Endothelial cell of umbilical vein (primary cell): Measurements from ENCODE around the gene DEFB129. TPM values are rescaled to one million over a fixed set of nuclear protein-coding genes. Genes with fewer than 3 reads are reported as not detected.

Experiments
- BruUV-seq: library from RNA; stranded (reverse); fragments of 400-500 nt; replicated peaks from 2 replicates; lab custom pipeline; 2021; lab: Mats Ljungman, UMichigan
- CTCF ChIA-PET: fragments of 300-600, 350-600 bp; sonication (Branson Sonifier 250); formaldehyde crosslinking; loops from one replicate; lab custom pipeline; 2021; ENCODE audit warnings: antibody characterized with exemption, inconsistent platforms; lab: Charles Lee
- POLR2A ChIA-PET: fragments of 300-600, 350-600 bp; sonication (Branson Sonifier 250); formaldehyde crosslinking; loops from one replicate; lab custom pipeline; 2021; ENCODE audit warnings: antibody characterized with exemption, inconsistent platforms; lab: Charles Lee
- DNase-seq: peaks from one replicate; pipeline ENCODE4 v3.0.0-alpha.2; 2011; ENCODE audit warnings: low read depth, low spot score
- FAIRE-seq: peaks from 2 replicates; lab custom pipeline; 2011; peaks lifted over from hg19 to GRCh38; lab: Jason Lieb, UNC
- H2AFZ ChIP-seq: 2 replicates; pipeline ENCODE4 v1.6.0; 2012; ENCODE audit warnings: low read depth, low read length, control low read depth, inconsistent platforms
- H3K27ac ChIP-seq: 2 replicates; pipeline ENCODE4 v1.5.1; 2011; ENCODE audit warnings: low read depth, mild to moderate bottlenecking, control low read depth, low read length, moderate library complexity; ENCODE audit not compliant: insufficient read depth
- H3K27me3 ChIP-seq, 2 experiments: 2 replicates each; pipeline versions ENCODE4 v1.6.0 to v1.6.1; 2011; ENCODE audit warnings: low read length in 2 of 2, mixed read lengths in 1 of 2; ENCODE audit not compliant: control insufficient read depth in 2 of 2, insufficient read depth in 2 of 2
- H3K36me3 ChIP-seq, 2 experiments: 2 replicates in 1 of 2; 3 replicates in 1 of 2; pipeline ENCODE4 v1.5.1; 2011; ENCODE audit warnings: low read length in 2 of 2, mild to moderate bottlenecking in 1 of 2, moderate library complexity in 1 of 2; ENCODE audit not compliant: control insufficient read depth in 2 of 2, insufficient read depth in 2 of 2; ENCODE audit errors: extremely low read depth in 1 of 2
- H3K4me1 ChIP-seq: 3 replicates; pipeline ENCODE4 v1.5.1; 2011; ENCODE audit warnings: mild to moderate bottlenecking, low read length; ENCODE audit not compliant: control insufficient read depth, insufficient read depth; ENCODE audit errors: extremely low read depth
- H3K4me2 ChIP-seq: 2 replicates; pipeline ENCODE4 v1.6.1; 2011; ENCODE audit warnings: low read length, control low read depth, mixed read lengths; ENCODE audit not compliant: insufficient read depth
- H3K4me3 ChIP-seq, 3 experiments: fragments of 200-600 bp in 1 of 3; sonication (generic), shearing (Covaris generic) in 1 of 3; replicated peaks in 1 of 3; 2 replicates each; pipeline ENCODE4 v1.5.1; 2011 to 2016; ENCODE audit warnings: control low read depth in 3 of 3, low read length in 3 of 3, mild to moderate bottlenecking in 2 of 3, inconsistent platforms in 1 of 3, low read depth in 1 of 3, moderate library complexity in 1 of 3; ENCODE audit not compliant: insufficient read depth in 1 of 3
- H3K79me2 ChIP-seq: 2 replicates; pipeline ENCODE4 v1.6.0; 2012; ENCODE audit warnings: low read length, inconsistent platforms; ENCODE audit not compliant: control insufficient read depth, insufficient read depth
- H3K9ac ChIP-seq: replicated peaks from 2 replicates; pipeline ENCODE3; 2011; ENCODE audit warnings: low read length, control low read depth; ENCODE audit not compliant: insufficient read depth; ENCODE audit errors: extremely low read depth
- H3K9me1 ChIP-seq: replicated peaks from 3 replicates; pipeline ENCODE4 v1.6.0; 2011; ENCODE audit warnings: mild to moderate bottlenecking, low read length; ENCODE audit not compliant: control insufficient read depth, insufficient read depth; ENCODE audit errors: extremely low read depth
- H3K9me3 ChIP-seq: replicated peaks from 2 replicates; pipeline ENCODE4 v1.5.1; 2012; ENCODE audit warnings: low read length, inconsistent platforms; ENCODE audit not compliant: control insufficient read depth, insufficient read depth
- H4K20me1 ChIP-seq: replicated peaks from 2 replicates; pipeline ENCODE3; 2011; ENCODE audit warnings: mild to moderate bottlenecking, low read length; ENCODE audit not compliant: control insufficient read depth, insufficient read depth; ENCODE audit errors: extremely low read depth
- CTCF ChIP-seq, 2 donors: IDR thresholded peaks; 1 replicate in 1 of 2; 2 replicates in 1 of 2; pipeline ENCODE4 v1.5.1; 2011; ENCODE audit warnings: low read length in 2 of 2, mild to moderate bottlenecking in 2 of 2, moderate library complexity in 2 of 2, control low read depth in 1 of 2, inconsistent platforms in 1 of 2, low read depth in 1 of 2; ENCODE audit not compliant: insufficient read depth in 1 of 2; ENCODE audit errors: extremely low read depth in 1 of 2
- EZH2 ChIP-seq: IDR thresholded peaks from 2 replicates; pipeline ENCODE4 v1.6.1; 2012; ENCODE audit warnings: borderline replicate concordance, low read depth, mild to moderate bottlenecking, moderate library complexity, low read length, inconsistent platforms; ENCODE audit not compliant: severe bottlenecking
- FOS ChIP-seq: IDR thresholded peaks from 2 replicates; pipeline ENCODE4 v1.6.1; 2011; ENCODE audit warnings: mild to moderate bottlenecking, low read length, moderate library complexity, borderline replicate concordance; ENCODE audit not compliant: insufficient read depth
- GATA2 ChIP-seq: IDR thresholded peaks from 2 replicates; pipeline ENCODE4 v1.7.0; 2011; ENCODE audit warnings: low read depth, mild to moderate bottlenecking, moderate library complexity, mixed read lengths, low read length; ENCODE audit not compliant: insufficient read length, insufficient read depth
- JUN ChIP-seq: IDR thresholded peaks from 2 replicates; pipeline ENCODE4 v1.6.1; 2011; ENCODE audit warnings: borderline replicate concordance, low read depth; ENCODE audit not compliant: insufficient read length, insufficient read depth
- MAX ChIP-seq: IDR thresholded peaks from 2 replicates; pipeline ENCODE4 v1.6.1; 2011; ENCODE audit not compliant: insufficient read depth, insufficient read length
- MYC ChIP-seq: IDR thresholded peaks from one replicate; pipeline ENCODE4 v1.6.1; 2011; ENCODE audit warnings: mild to moderate bottlenecking, low read depth, low read length
- POLR2A ChIP-seq: IDR thresholded peaks from 2 replicates; pipeline ENCODE4 v1.6.1; 2012; ENCODE audit warnings: low read depth, mild to moderate bottlenecking, control low read depth, low read length
- POLR2AphosphoS5 ChIP-seq: IDR thresholded peaks from 2 replicates; pipeline ENCODE4 v1.6.1; 2012; ENCODE audit warnings: low read depth, mild to moderate bottlenecking, control low read depth, low read length, moderate library complexity; ENCODE audit not compliant: insufficient read depth
- dilution Hi-C: fragments of 300-500 bp; cut with MboI; formaldehyde crosslinking; loops from one replicate; pipeline ENCODE4 v1.15.0; 2019; ENCODE audit warnings: low sequenced_read_pairs; ENCODE audit not compliant: extremely low pct_ligation_motif_present
- intact Hi-C: fragments of 100-400 bp; cut with micrococcal nuclease; formaldehyde crosslinking; loops from one replicate; pipeline ENCODE4 v1.10.0; 2022
- polyA plus RNA-seq, 4 experiments: library from polyadenylated mRNA; depleted of rRNA in 3 of 4; stranded (reverse) in 3 of 4; unstranded in 1 of 4; fragments of >200 nt; gene quantifications; 2 replicates each; pipeline versions ENCODE4 v1.2.1 to v1.2.3, GENCODE V29; 2011 to 2012; ENCODE audit warnings: missing spikeins in 1 of 4
- total RNA-seq: library from RNA; stranded (reverse); gene quantifications from 2 replicates; pipeline ENCODE4 v1.2.3, GENCODE V29; 2021

Gene DEFB129
- total and polyA plus RNA-seq, 2 donors (not counting 3 experiments of a cell fraction or from before 2014, with no cell fraction given) = not detected

DNA sequence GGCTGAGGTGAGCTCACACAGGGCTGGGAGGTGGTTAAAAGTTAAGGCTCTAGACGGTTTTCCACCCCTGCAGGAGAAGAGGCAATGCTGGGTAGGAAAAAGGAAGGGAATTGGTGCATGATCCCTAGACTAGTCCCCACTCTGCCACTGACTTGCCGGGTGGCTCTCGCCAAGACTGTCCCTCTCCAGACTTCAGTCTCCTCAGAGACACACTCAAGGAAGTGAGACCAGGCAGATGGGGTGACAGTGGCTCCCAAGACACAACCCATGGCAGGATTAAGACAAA is 50.4 kb downstream of the DEFB129 start:
- no peaks in the 10 kb centered on the region for H3K4me1 ChIP-seq
- H3K9me1 ChIP-seq = no peaks in the 10 kb centered on the region
- H3K27ac ChIP-seq = no peak overlapping the region
- POLR2A ChIA-PET = interaction anchor here (0.6 kb wide), 1 partner anchor 81 kb away, joined by 5 read pairs; no protein-coding TSS in a partner anchor
- FAIRE-seq = no peak
- no peak overlapping the region for H2AFZ ChIP-seq
- H4K20me1 ChIP-seq = no peaks in the 10 kb centered on the region
- intact Hi-C loops (no loop called here), dilution Hi-C loops (no loop called here)
- H3K9ac ChIP-seq = no peak overlapping the region
- no peaks in the 10 kb centered on the region for H3K79me2 ChIP-seq
- no peak for DNase-seq
- H3K4me2 ChIP-seq = no peak overlapping the region
- TF ChIP-seq GATA2 = no peak
- TF ChIP-seq EZH2 = no peak
- TF ChIP-seq CTCF (IDR thresholded peaks at IDR 0.05; ENCODE audit: extremely low read depth in 1 of 2, insufficient read depth in 1 of 2, low read depth in 1 of 2, low read length in 2 of 2) = no peak
- TF ChIP-seq POLR2AphosphoS5 = no peak
- TF ChIP-seq POLR2A = no peak
- TF ChIP-seq FOS = no peak
- peaks cover 2 to 36% of the 10 kb centered on the region in 2 experiments for H3K36me3 ChIP-seq
- no TSS peak for BruUV-seq
- H3K9me3 ChIP-seq = no peaks in the 10 kb centered on the region
- CTCF ChIA-PET = interaction anchor here (3.3 kb wide), 1 partner anchor 52 kb away, joined by 22 read pairs; no protein-coding TSS in a partner anchor
- no peaks in the 10 kb centered on the region for H3K27me3 ChIP-seq
- H3K4me3 ChIP-seq = no peak overlapping the region

GRCh38 chr20:278181-278580 is 51.1 kb downstream of the DEFB129 start:
- H3K27ac ChIP-seq = no peak overlapping the region
- no peaks in the 10 kb centered on the region for H3K9me1 ChIP-seq
- no peaks in the 10 kb centered on the region for H3K4me1 ChIP-seq
- intact Hi-C loops = no loop called here
- FAIRE-seq (no peak), DNase-seq (no peak)
- no peaks in the 10 kb centered on the region for H4K20me1 ChIP-seq
- H3K9me3 ChIP-seq = no peaks in the 10 kb centered on the region
- no TSS peak for BruUV-seq
- H3K4me2 ChIP-seq = no peak overlapping the region
- TF ChIP-seq POLR2AphosphoS5 (no peak), FOS (no peak), EZH2 (no peak), POLR2A (no peak), MAX (no peak), MYC (no peak), JUN (no peak), CTCF (IDR thresholded peaks at IDR 0.05; ENCODE audit: extremely low read depth in 1 of 2, insufficient read depth in 1 of 2, low read depth in 1 of 2, low read length in 2 of 2) (no peak), GATA2 (no peak)
- dilution Hi-C loops = no loop called here
- POLR2A ChIA-PET = no interaction called here
- H3K4me3 ChIP-seq = no peak overlapping the region
- H3K9ac ChIP-seq = no peak overlapping the region
- H2AFZ ChIP-seq = no peak overlapping the region
- CTCF ChIA-PET = interaction anchor here (1.6 to 3.3 kb wide), 2 partner anchors 22 to 52 kb away, joined by 5 to 22 read pairs; no protein-coding TSS in a partner anchor
- H3K36me3 ChIP-seq = peaks cover 2 to 36% of the 10 kb centered on the region in 2 experiments
- H3K79me2 ChIP-seq = no peaks in the 10 kb centered on the region
- H3K27me3 ChIP-seq = no peaks in the 10 kb centered on the region
